HCT116 (cell line): ENCODE data around the gene DPF3.

Experiments used
- CTCF ChIP-seq, 3 experiments: fragments of 200-600 bp in 1 of 3; sonication (generic) in 1 of 3; IDR thresholded peaks in 2 of 3; conservative IDR thresholded peaks in 1 of 3; 2 replicates each; pipeline ENCODE4 v1.5.1; 2012 to 2017; ENCODE audit warnings: low read depth in 2 of 3, low read length in 2 of 3, antibody characterized with exemption in 1 of 3, borderline replicate concordance in 1 of 3, control low read depth in 1 of 3, mild to moderate bottlenecking in 1 of 3, mixed read lengths in 1 of 3, mixed run types in 1 of 3, moderate library complexity in 1 of 3; ENCODE audit not compliant: insufficient read depth in 1 of 3
- EZH2 ChIP-seq: fragments of 200-600 bp; sonication (generic); IDR thresholded peaks from 2 replicates; pipeline ENCODE4 v1.6.1; 2017; ENCODE audit warnings: antibody characterized with exemption, mixed run types
- TCF7L2 ChIP-seq: IDR thresholded peaks from 2 replicates; pipeline ENCODE4 v1.7.0; 2011; ENCODE audit warnings: borderline replicate concordance, inconsistent platforms; ENCODE audit not compliant: insufficient read depth, insufficient read length; ENCODE audit errors: extremely low read depth
- ZNF274 ChIP-seq: fragments of 200-500 bp; sonication (Bioruptor generic); IDR thresholded peaks from 2 replicates; pipeline ENCODE4 v1.6.1; 2014; ENCODE audit warnings: mild to moderate bottlenecking, low read depth, low read length, inconsistent platforms

- no peak for TF ChIP-seq ZNF274
- no peak for TF ChIP-seq TCF7L2
- no peak for TF ChIP-seq CTCF (IDR thresholded peaks at IDR 0.05 in 2 of 3, conservative IDR thresholded peaks at IDR 0.05 in 1 of 3; ENCODE audit: borderline replicate concordance in 1 of 3, insufficient read depth in 1 of 3, low read depth in 2 of 3, low read length in 2 of 3)
- no peak for TF ChIP-seq EZH2
These were observed 288.6 kb downstream of the DPF3 start for GRCh38 chr14:72605096-72605920.
